Breast epithelium (tissue), 4 donors: Measurements from ENCODE around the gene CCDC121. TPM values are rescaled to one million over a fixed set of nuclear protein-coding genes. Genes with fewer than 3 reads are reported as not detected.
"Not testable (repeated sequence)": the region's sequence is repeated elsewhere in the genome, so short reads cannot be mapped to it uniquely, and the experiment has no call there.

Experiments
- DNase-seq, 2 donors: peaks; one replicate each; pipeline ENCODE4 v3.0.0-alpha.2; 2019; ENCODE audit warnings: low spot score in 2 of 2
- H3K27ac ChIP-seq, 2 donors: fragments of 200-600 bp; sonication (generic) in 1 of 2; one replicate each; pipeline ENCODE4 v1.5.1; 2016 to 2019; ENCODE audit warnings: mild to moderate bottlenecking in 1 of 2
- H3K27me3 ChIP-seq, 2 donors: fragments of 200-600 bp; sonication (generic) in 1 of 2; one replicate each; pipeline versions ENCODE4 v1.5.1 to v1.6.0; 2017 to 2019; ENCODE audit warnings: control low read depth in 1 of 2, mild to moderate bottlenecking in 1 of 2
- H3K36me3 ChIP-seq: fragments of 200-600 bp; one replicate; pipeline ENCODE4 v1.5.1; 2019
- H3K4me1 ChIP-seq, 2 donors: fragments of 200-600 bp; sonication (generic); one replicate each; pipeline ENCODE4 v1.5.1; 2016 to 2019; ENCODE audit warnings: control low read depth in 1 of 2
- H3K4me3 ChIP-seq, 3 donors: fragments of 200-600 bp; sonication (generic); 1 replicate in 2 of 3; 2 replicates in 1 of 3; pipeline ENCODE4 v1.5.1; 2016 to 2019; ENCODE audit warnings: mild to moderate bottlenecking in 3 of 3, moderate library complexity in 2 of 3
- H3K9me3 ChIP-seq, 2 donors: fragments of 200-600 bp; sonication (generic) in 1 of 2; one replicate each; pipeline ENCODE4 v1.5.1; 2016 to 2019; ENCODE audit warnings: control low read depth in 1 of 2
- POLR2A ChIP-seq: fragments of 450-650 bp; IDR thresholded peaks from one replicate; pipeline ENCODE4 v1.6.1; 2016; ENCODE audit warnings: antibody characterized with exemption, mild to moderate bottlenecking, moderate library complexity
- POLR2AphosphoS5 ChIP-seq, 3 donors: sonication (generic); formaldehyde crosslinking; IDR thresholded peaks; one replicate each; pipeline ENCODE4 v1.6.1; 2017; ENCODE audit warnings: antibody characterized with exemption in 3 of 3
- intact Hi-C: fragments of 100-400 bp; cut with DNase I; formaldehyde crosslinking; loops from one replicate; pipeline ENCODE4 v1.15.1; 2023; ENCODE audit warnings: low total_unique reads
- total RNA-seq, 3 donors: library from RNA; depleted of rRNA; stranded (reverse); fragments of >200 nt; gene quantifications; one replicate each; pipeline ENCODE4 v1.1.0, GENCODE V29; 2016
- TF ChIP-seq, protein P1 (sequence below), 3 donors: fragments of 450-650 bp; IDR thresholded peaks; one replicate each; pipeline ENCODE4 v1.5.1; 2016 to 2017; ENCODE audit warnings: antibody characterized with exemption in 3 of 3, mild to moderate bottlenecking in 3 of 3, moderate library complexity in 3 of 3

The CCDC121 gene
- total RNA-seq, 3 donors from 2014 or later = 4.9 to 8.9 (median 5.1) TPM

DNA sequence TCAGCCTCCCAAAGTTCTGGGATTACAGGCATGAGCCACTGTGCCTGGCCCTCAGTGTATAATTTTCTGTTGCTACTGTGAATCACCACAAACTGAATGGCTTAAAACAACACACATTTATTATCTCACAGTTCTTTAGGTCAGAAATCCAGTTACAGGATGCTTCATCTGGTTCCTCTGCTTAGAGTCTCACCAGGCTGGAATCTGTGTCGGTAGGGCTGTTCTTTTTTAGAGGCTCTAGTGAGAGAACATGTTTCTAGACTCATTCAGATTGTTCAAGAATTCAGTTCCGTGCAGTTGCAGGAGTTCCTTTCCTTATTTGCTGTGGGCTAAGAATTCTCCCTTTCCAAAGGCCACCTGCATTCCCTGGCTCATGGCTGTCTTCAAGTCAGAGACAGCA lies 22.2 kb downstream of the CCDC121 start:
- TF ChIP-seq, protein P1, sequence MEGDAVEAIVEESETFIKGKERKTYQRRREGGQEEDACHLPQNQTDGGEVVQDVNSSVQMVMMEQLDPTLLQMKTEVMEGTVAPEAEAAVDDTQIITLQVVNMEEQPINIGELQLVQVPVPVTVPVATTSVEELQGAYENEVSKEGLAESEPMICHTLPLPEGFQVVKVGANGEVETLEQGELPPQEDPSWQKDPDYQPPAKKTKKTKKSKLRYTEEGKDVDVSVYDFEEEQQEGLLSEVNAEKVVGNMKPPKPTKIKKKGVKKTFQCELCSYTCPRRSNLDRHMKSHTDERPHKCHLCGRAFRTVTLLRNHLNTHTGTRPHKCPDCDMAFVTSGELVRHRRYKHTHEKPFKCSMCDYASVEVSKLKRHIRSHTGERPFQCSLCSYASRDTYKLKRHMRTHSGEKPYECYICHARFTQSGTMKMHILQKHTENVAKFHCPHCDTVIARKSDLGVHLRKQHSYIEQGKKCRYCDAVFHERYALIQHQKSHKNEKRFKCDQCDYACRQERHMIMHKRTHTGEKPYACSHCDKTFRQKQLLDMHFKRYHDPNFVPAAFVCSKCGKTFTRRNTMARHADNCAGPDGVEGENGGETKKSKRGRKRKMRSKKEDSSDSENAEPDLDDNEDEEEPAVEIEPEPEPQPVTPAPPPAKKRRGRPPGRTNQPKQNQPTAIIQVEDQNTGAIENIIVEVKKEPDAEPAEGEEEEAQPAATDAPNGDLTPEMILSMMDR (IDR thresholded peaks at IDR 0.05) = no peak
- TF ChIP-seq POLR2AphosphoS5 (IDR thresholded peaks at IDR 0.05) = no peak
- no peak for TF ChIP-seq POLR2A
- intact Hi-C loops = no loop called here
- no peak for DNase-seq

DNA sequence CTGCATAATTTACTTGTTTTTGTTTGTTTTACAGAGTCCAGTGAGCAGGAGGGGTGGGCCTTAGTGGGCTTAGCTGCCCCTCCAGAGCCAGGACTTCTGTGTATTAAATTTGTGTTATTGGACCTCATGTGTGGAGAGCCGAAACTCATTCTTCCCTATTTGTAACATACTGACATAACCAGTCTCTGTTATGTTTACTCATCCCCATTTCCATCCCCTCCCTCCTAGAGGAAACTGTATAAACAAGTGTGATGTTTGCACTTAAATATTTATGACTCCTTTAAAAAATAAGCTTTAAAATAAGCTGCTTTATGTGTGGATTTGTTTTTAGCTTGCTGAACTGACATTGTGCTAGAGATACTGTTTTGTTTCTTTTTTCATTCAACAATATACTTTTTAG lies 32.2 kb downstream of the CCDC121 start:
- Histone ChIP-seq H3K36me3 (no peaks in the 10 kb centered on the region), H3K27ac (no peak overlapping the region), H3K27me3 (no peaks in the 10 kb centered on the region), H3K4me1 (no peaks in the 10 kb centered on the region), H3K9me3 (peaks cover 16 to 17% of the 10 kb centered on the region in 2 donors), H3K4me3 (no peak overlapping the region)
- no peak for TF ChIP-seq POLR2A
- TF ChIP-seq, protein P1 (IDR thresholded peaks at IDR 0.05) = no peak
- TF ChIP-seq POLR2AphosphoS5 (IDR thresholded peaks at IDR 0.05) = no peak
- intact Hi-C loops = no loop called here
- no peak for DNase-seq

More for the DNA sequence above, 22.2 kb downstream of the CCDC121 start:
- no peaks in the 10 kb centered on the region for H3K27me3 ChIP-seq
- no peak overlapping the region for H3K4me3 ChIP-seq
- no peaks in the 10 kb centered on the region for H3K9me3 ChIP-seq
- no peaks in the 10 kb centered on the region for H3K4me1 ChIP-seq
- H3K36me3 ChIP-seq = no peaks in the 10 kb centered on the region
- no peak overlapping the region for H3K27ac ChIP-seq

DNA sequence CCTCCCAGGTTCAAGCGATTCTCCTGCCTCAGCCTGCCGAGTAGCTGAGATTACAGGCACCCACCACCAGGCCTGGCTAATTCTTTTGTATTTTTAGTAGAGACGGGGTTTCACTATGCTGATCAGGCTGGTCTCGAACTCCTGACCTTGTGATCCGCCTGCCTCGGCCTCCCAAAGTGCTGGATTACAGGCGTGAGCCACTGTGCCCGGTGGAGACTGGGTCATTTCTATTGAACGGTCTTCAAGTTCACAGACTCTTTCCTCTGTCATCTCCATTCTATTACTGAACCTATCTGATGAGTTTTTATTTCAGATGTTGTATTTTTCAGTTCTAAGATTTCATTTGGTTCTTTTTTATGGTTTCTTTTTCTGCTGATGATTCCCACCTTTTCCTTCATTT lies 33.4 kb downstream of the CCDC121 start:
- H3K4me3 ChIP-seq, H3K36me3 ChIP-seq, H3K27ac ChIP-seq, H3K4me1 ChIP-seq, DNase-seq, intact Hi-C loops, H3K27me3 ChIP-seq: not testable (repeated sequence)
- H3K9me3 ChIP-seq = peaks cover 27 to 28% of the 10 kb centered on the region in 2 donors

DNA sequence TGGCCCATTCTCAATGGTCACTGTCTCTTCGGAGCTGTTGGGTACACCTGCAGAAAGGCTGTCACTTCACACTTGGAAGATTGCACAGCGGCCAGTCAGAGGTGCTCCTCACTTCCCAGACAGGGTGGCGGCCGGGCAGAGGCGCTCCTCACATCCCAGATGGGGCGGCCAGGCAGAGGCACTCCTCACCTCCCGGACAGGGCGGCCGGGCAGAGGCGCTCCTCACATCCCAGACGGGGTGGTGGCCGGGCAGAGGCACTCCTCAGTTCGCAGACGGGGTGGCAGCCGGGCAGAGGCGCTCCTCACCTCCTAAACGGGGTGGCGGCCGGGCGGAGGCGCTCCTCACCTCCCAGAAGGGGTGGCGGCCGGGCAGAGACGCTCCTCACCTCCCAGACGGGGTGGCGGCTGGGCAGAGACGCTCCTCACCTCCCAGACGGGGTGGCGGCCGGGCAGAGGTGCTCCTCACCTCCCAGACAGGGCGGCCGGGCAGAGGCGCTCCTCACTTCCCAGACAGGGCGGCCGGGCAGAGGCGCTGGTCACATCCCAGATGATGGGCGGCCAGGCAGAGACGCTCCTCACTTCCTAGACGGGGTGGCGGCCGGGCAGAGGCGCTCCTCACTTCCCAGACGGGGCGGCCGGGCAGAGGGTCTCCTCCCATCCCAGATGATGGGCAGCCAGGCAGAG lies 34.6 kb downstream of the CCDC121 start:
- intact Hi-C loops, H3K4me3 ChIP-seq, H3K4me1 ChIP-seq, DNase-seq, H3K27me3 ChIP-seq, H3K36me3 ChIP-seq, H3K27ac ChIP-seq: not testable (repeated sequence)
- peaks cover 28 to 39% of the 10 kb centered on the region in 2 donors for H3K9me3 ChIP-seq

DNA sequence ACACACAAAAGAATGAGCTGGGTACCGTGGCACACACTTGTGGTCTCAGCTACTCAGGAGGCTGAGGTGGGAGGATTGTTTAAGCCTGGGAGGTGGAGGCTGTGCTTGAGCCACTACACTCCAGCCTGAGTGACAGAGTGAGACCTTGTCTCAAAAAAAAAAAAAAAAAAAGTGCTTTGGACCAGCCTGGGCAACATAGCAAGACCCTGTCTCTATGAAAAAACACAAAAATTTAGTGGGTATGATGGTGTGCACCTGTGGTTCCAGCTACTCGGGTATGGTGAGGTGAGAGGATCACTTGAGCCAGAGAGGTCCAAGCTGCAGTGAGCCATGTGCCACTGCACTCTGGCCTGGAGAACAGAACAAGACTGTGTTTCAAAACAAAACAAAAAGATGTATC lies 35.6 kb downstream of the CCDC121 start:
- Histone ChIP-seq H3K4me3 (no peak overlapping the region), H3K27ac (no peak overlapping the region), H3K36me3 (no peaks in the 10 kb centered on the region), H3K4me1 (no peaks in the 10 kb centered on the region), H3K9me3 (peaks cover 28 to 47% of the 10 kb centered on the region in 2 donors), H3K27me3 (no peaks in the 10 kb centered on the region)
- DNase-seq = no peak
- intact Hi-C loops = no loop called here
- TF ChIP-seq POLR2A (no peak), POLR2AphosphoS5 (IDR thresholded peaks at IDR 0.05) (no peak)
- TF ChIP-seq, protein P1 (IDR thresholded peaks at IDR 0.05) = no peak

DNA sequence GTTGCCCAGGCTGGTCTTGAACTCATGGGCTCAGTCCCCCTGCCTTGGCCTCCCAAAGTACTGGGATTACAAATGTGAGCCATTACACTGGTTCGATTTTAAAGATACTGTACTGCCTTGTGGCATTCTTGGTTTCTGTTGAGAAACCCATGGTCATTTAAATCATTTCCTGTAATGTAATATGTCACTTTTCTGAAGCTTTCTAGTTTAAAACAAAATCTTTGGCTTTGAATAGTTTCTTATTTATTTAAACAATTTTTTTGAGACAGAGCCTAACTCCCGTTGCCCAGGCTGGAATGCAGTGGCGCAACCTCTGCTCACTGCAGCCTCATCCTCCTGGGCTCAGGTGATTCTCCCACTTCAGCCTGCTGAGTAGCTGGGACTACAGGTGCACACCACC lies 37.1 kb downstream of the CCDC121 start:
- no peaks in the 10 kb centered on the region for H3K4me1 ChIP-seq
- no peaks in the 10 kb centered on the region for H3K36me3 ChIP-seq
- no peaks in the 10 kb centered on the region for H3K27me3 ChIP-seq
- no peak overlapping the region for H3K4me3 ChIP-seq
- TF ChIP-seq, protein P1 (IDR thresholded peaks at IDR 0.05) = no peak
- TF ChIP-seq POLR2AphosphoS5 (IDR thresholded peaks at IDR 0.05) (no peak), POLR2A (no peak)
- no peak overlapping the region for H3K27ac ChIP-seq
- no peak for DNase-seq
- intact Hi-C loops = no loop called here
- H3K9me3 ChIP-seq = peaks cover 28 to 47% of the 10 kb centered on the region in 2 donors
